WERI-Rb-1 (cell line): ENCODE measurements around the gene PHACTR3.

Experiments used
- DNase-seq: peaks from one replicate; pipeline ENCODE4 v3.0.0-alpha.2; 2020
- H3K27ac ChIP-seq: fragments of 250-450 bp; sonication (Bioruptor Pico); 2 replicates; pipeline ENCODE4 v1.5.1; 2020; ENCODE audit warnings: mild to moderate bottlenecking, moderate library complexity
- H3K27me3 ChIP-seq: fragments of 250-450 bp; sonication (Bioruptor Pico); 2 replicates; pipeline ENCODE4 v1.5.1; 2021; ENCODE audit warnings: mild to moderate bottlenecking, low read depth, moderate library complexity; ENCODE audit not compliant: insufficient read depth, severe bottlenecking
- H3K36me3 ChIP-seq: fragments of 250-450 bp; sonication (Bioruptor Pico); 2 replicates; pipeline ENCODE4 v1.5.1; 2020; ENCODE audit warnings: mild to moderate bottlenecking, moderate library complexity
- H3K4me3 ChIP-seq: 2 replicates; pipeline ENCODE4 v1.5.1; 2011; ENCODE audit warnings: low read depth, mild to moderate bottlenecking, control low read depth, low read length
- H3K9me3 ChIP-seq: fragments of 250-450 bp; sonication (Bioruptor Pico); 2 replicates; pipeline ENCODE4 v1.5.1; 2021; ENCODE audit warnings: mild to moderate bottlenecking, moderate library complexity; ENCODE audit not compliant: severe bottlenecking
- CTCF ChIP-seq: IDR thresholded peaks from 2 replicates; pipeline ENCODE4 v1.5.1; 2011; ENCODE audit warnings: low read depth, mild to moderate bottlenecking, control low read depth, inconsistent platforms, low read length

The PHACTR3 gene

GRCh38 chr20:59824711-59825562 lies 220.6 kb downstream of the PHACTR3 start:
- H3K9me3 ChIP-seq, result no peaks in the 10 kb centered on the region
- H3K4me3 ChIP-seq, result no peak overlapping the region
- no peak overlapping the region for H3K27ac ChIP-seq
- TF ChIP-seq CTCF, result no peak
- DNase-seq, result no peak
- no peaks in the 10 kb centered on the region for H3K36me3 ChIP-seq
- peaks cover 88% of the 10 kb centered on the region for H3K27me3 ChIP-seq

DNA sequence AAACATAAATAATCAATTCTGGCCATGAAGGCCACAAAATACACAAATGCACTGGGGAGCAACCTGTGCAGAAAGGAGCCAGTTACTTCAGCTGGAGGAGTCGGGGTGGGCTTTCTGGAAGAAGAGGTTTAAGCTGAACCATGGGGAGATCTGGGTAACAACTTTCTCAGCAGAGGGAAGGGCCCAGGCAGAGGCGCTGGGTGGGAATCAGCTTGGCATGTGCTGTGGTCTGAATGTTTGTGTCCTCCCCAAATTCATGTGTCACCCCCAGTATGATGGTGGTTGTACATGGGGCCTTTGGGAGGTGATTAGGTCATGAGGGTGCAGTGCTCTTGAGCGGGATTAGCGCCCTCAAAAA lies 221.2 kb downstream of the PHACTR3 start:
- TF ChIP-seq CTCF, result no peak
- H3K9me3 ChIP-seq, result no peaks in the 10 kb centered on the region
- H3K27me3 ChIP-seq, result peaks cover 87% of the 10 kb centered on the region
- no peak overlapping the region for H3K4me3 ChIP-seq
- H3K27ac ChIP-seq, result no peak overlapping the region
- no peaks in the 10 kb centered on the region for H3K36me3 ChIP-seq
- no peak for DNase-seq

GRCh38 chr20:59825944-59826759 lies 221.8 kb downstream of the PHACTR3 start:
- TF ChIP-seq CTCF, result no peak
- Histone ChIP-seq H3K9me3 (no peaks in the 10 kb centered on the region), H3K36me3 (no peaks in the 10 kb centered on the region), H3K27me3 (peaks cover 86% of the 10 kb centered on the region), H3K27ac (no peak overlapping the region), H3K4me3 (no peak overlapping the region)
- DNase-seq, result no peak

- H3K27me3 ChIP-seq, result peaks cover 91% of the 10 kb centered on the region
- H3K36me3 ChIP-seq, result no peaks in the 10 kb centered on the region
- DNase-seq, result no peak
- no peak overlapping the region for H3K4me3 ChIP-seq
- H3K27ac ChIP-seq, result no peak overlapping the region
- H3K9me3 ChIP-seq, result no peaks in the 10 kb centered on the region
- TF ChIP-seq CTCF, result no peak
These were observed 223.1 kb downstream of the PHACTR3 start for GRCh38 chr20:59827138-59828056.

- no peak for DNase-seq
- Histone ChIP-seq H3K9me3 (no peaks in the 10 kb centered on the region), H3K4me3 (no peak overlapping the region), H3K36me3 (no peaks in the 10 kb centered on the region), H3K27me3 (peaks cover 91% of the 10 kb centered on the region), H3K27ac (no peak overlapping the region)
- no peak for TF ChIP-seq CTCF
These were observed 224.0 kb downstream of the PHACTR3 start for GRCh38 chr20:59828125-59829053.
